ENCODE results near the gene RUNX2.
"Not testable (repeated sequence)": the region's sequence is repeated elsewhere in the genome, so short reads cannot be mapped to it uniquely, and the experiment has no call there.

Gene RUNX2

DNA sequence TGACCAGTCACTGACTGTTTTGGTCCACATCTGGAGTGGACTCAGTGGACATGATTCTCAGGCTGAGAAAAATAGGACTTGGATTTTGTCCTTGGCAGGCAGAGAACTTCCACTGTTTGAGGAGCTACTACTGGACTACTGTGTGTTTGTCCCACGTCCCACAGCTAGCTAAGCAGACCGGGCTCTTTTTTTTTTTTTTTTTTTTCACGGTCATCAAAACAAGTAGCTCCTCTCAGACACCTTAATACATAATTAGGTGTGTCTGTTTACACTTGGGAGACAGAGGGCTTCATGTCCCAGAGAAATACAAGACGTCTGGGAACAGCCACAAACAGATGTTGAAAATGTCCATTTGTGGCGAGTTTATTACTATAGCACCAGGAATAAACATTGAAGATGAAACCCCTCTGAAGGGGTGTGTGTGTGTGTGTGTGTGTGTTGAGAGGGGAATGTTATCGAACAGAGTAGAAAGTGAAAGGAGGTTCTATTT, 204.6 kb downstream of the RUNX2 start:
- no peak for DNase-seq

- DNase-seq, result no peak
Measured at GRCh38 chr6:45533386-45533785, 205.3 kb downstream of the RUNX2 start.

DNA sequence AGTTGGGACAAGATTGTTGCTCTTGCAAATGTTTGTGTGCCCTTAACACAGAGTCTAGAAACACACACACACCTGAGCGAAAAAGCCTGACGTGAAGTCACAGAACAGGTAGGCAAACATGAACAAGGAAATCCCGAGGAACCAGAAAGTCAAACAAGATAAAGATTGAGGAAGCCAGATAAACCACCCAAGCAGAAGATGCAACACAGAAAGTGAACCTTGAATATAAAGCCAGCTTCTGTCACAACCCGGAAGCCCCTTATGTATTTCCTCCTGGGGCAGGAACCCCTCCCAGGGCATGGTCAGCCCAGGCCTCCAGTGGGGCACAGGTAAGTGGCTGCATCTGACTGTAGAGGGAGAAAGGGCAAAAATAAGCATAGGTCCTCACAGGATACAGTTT, 207.8 kb downstream of the RUNX2 start:
- DNase-seq, result no peak

DNA sequence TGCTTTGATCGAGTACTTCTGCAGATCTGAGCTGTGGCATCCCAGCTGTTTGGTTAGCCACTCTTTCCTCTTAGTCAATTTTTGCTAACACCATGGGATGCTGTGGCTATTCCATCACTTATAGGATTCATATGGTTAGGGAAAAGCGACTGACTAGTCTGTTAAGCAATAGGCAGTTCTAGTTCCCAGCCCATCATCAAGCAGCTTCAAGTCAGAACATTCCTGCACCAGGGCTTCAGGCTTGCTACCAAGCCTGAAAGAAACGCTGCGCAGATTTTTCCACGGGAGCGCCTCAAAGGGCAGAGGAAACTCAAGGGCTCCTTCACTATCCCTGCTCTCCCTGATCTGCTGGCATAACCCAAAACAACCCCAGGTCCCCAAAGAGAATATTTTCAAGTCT, 209.4 kb downstream of the RUNX2 start:
- DNase-seq, result no peak

DNA sequence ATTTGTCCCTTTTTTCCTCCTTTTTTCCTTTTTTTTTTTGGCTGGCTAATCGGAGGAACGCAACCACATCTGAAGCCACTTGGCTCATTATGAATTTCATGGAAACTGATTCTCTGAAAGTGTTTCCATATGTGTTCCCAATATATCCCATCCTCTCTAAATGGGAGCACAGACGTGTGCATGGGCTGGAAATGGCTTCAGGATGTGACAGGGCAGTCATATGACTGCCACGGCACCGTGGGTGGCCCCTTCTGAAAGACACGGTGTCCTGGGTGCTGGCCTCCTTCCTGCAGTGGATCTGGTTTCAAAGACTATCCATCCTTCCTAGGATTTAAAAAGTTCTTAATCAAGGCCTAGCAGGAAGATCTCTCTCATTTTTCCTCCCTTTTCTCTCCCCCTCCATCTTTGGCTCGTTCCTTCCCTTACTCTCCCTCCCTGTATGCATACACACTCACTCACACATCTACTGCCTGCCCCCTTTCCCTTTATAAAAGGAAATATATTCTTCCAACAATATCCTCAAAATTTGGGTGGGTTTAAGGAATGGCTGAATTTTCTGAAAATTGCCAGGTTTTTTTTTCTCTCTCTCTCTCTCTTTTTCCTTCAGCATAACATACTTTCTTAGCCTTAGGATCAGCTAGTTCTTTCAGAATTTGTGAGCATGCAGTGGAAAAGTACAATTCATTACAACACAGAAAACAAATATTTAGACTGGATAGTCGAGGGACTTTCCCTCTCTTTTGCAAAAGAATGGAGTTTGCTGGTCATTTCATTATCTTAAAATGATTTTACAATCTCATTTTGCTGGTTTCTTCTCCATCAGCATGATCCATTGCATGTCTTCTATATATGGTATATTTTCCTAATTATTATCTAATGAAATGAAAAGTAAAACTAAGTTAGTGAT, 210.8 kb downstream of the RUNX2 start:
- no peak for DNase-seq

DNA sequence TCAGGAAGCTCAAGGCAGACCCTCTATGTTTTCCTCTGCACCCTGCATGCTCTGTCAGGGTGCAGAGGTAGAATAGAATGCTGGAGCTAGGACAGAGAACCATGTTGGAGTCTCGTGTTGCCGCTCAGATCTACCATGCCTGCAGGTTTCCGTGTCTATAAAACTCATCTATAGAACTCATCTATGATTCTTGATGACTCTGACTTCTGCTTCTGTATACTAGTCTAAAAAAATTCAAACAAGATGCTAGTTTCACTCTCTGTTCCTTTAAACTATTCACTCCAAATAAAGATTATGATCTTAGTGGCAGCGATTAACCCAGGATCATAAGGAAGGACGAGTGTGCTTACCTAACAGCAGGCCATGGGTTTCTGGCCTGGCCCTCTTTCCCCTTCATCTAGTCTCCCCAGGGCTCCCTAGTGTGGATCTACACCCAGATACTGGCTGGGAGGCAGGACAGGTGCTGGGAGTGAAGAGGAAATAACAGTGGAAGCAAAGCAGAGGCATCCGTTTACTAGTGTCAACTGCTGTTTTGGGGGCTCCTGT, 212.3 kb downstream of the RUNX2 start:
- no peak for DNase-seq

GRCh38 chr6:45541934-45542333, 213.8 kb downstream of the RUNX2 start:
- no peak for DNase-seq

- DNase-seq, result no peak
Measured at GRCh38 chr6:45543298-45544235, 215.4 kb downstream of the RUNX2 start.

GRCh38 chr6:45545416-45545815, 217.3 kb downstream of the RUNX2 start:
- DNase-seq, result no peak

- no peak for DNase-seq
Measured at GRCh38 chr6:45548657-45549515, 220.8 kb downstream of the RUNX2 start.

GRCh38 chr6:45552536-45552935, 224.4 kb downstream of the RUNX2 start:
- DNase-seq, result no peak

- DNase-seq, result no peak
Measured at GRCh38 chr6:45553730-45554344, 225.7 kb downstream of the RUNX2 start.

DNA sequence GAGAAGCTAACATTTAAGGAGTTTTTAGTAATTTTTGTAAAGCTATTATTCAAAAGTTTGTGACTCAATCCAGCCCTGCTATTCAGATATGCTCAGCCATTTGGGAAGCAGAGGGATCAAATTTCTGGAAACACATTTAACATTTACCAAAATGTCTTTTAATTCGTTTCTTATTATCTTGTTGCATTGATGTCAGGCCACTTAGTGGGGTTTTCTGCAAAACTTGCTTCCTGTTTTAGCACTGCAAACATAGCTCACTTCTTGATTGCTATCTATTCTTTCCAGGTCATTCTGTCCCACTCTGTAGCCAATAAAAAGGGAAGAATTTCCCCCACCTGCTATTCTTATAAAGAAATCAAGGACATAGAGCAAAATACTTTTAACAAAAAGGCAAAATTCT, 226.5 kb downstream of the RUNX2 start:
- no peak for DNase-seq

GRCh38 chr6:45555981-45556771, 228.0 kb downstream of the RUNX2 start:
- DNase-seq, result no peak

- no peak for DNase-seq
Measured at GRCh38 chr6:45556828-45557227, 228.7 kb downstream of the RUNX2 start.

GRCh38 chr6:45557454-45557853, 229.3 kb downstream of the RUNX2 start:
- no peak for DNase-seq

- DNase-seq, result no peak
Measured at GRCh38 chr6:45558858-45559257, 230.7 kb downstream of the RUNX2 start.

DNA sequence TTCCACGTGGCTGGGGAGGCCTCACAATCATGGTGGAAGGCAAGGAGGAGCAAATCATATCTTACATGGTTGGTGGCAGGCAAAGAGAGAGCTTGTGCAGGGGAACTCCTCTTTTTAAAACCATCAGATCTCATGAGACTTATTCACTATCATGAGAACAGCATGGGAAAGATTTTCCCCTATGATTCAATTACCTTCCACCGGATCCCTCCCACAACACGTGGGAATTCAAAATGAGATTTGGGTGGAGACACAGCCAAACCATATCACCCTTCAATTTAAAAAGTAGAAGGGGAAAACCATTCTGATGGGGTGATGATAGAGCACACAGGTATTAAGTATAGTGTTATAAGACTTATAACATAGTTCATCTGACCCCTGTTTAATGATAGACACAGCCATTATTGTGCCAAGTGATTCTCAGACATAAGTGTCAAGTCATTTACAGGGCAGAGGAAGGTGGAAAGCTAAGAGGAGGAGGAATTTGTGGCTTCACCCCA, 232.2 kb downstream of the RUNX2 start:
- not testable (repeated sequence) for DNase-seq

- no peak for DNase-seq
Measured at GRCh38 chr6:45562171-45562570, 234.0 kb downstream of the RUNX2 start.

DNA sequence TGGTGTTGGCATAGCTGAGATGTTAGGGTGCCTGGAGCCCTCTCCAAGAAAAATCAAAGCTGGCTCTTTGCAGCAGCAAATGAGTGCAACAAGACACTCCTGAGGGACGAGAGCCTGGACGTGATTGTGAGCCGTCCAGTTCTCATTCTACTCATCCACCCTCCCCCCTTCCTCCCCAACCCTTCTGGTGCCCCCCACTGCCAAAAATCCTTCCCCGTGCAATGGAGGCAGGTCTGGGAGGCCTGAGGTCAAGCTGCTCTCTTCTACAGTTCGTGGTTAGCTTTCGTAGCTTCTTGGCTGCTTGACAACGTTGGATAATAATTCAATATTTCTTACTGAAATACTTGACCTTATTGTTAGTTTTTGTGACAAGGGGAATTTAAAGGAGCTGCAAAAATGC, 234.9 kb downstream of the RUNX2 start:
- no peak for DNase-seq

- no peak for DNase-seq
Measured at GRCh38 chr6:45563844-45564243, 235.7 kb downstream of the RUNX2 start.

Data from CD4-positive, alpha-beta T cell treated with Interleukin-12 subunit alpha and Interleukin-12 subunit beta, for 1 hour (primary cell).